Adrenal gland (tissue), 12 donors: ENCODE data around the gene DUSP16. TPM values are rescaled to one million over a fixed set of nuclear protein-coding genes. Genes with fewer than 3 reads are reported as not detected.
A peak's percentile ranks its signal among the peaks of the same experiment; 100 is the strongest.

Experiments
- DNase-seq, 7 donors: peaks; one replicate each; pipeline ENCODE4 v3.0.0-alpha.2; 2019 to 2020
- H3K27ac ChIP-seq, 5 donors: fragments of 200-600 bp; sonication (generic) in 4 of 5; 1 replicate in 3 of 5; 2 replicates in 2 of 5; pipeline versions ENCODE4 v1.5.1 to v1.8.0; 2016 to 2020; ENCODE audit warnings: mild to moderate bottlenecking in 1 of 5
- H3K27me3 ChIP-seq: fragments of 200-600 bp; 2 replicates; pipeline ENCODE4 v1.8.0; 2021
- H3K36me3 ChIP-seq, 2 donors: fragments of 200-600 bp; replicated peaks in 1 of 2; 1 replicate in 1 of 2; 2 replicates in 1 of 2; pipeline versions ENCODE4 v1.5.1 to v1.8.0; 2018 to 2022
- H3K4me1 ChIP-seq, 2 donors: fragments of 200-600 bp; replicated peaks in 1 of 2; 1 replicate in 1 of 2; 2 replicates in 1 of 2; pipeline versions ENCODE4 v1.5.1 to v1.8.0; 2018 to 2021
- H3K4me3 ChIP-seq, 4 donors: fragments of 200-600 bp; sonication (generic) in 3 of 4; one replicate each; pipeline ENCODE4 v1.5.1; 2016 to 2018
- H3K9me3 ChIP-seq, 3 donors: fragments of 200-600 bp; sonication (generic) in 1 of 3; replicated peaks in 1 of 3; 1 replicate in 2 of 3; 2 replicates in 1 of 3; pipeline versions ENCODE4 v1.5.1 to v1.8.0; 2016 to 2021
- POLR2A ChIP-seq, 2 donors: fragments of 450-650 bp; IDR thresholded peaks; one replicate each; pipeline ENCODE4 v1.6.1; 2017; ENCODE audit warnings: antibody characterized with exemption in 2 of 2, mild to moderate bottlenecking in 2 of 2, moderate library complexity in 1 of 2
- WGBS, 4 donors: extraction: QIAGEN DNeasy Blood & Tissue Kit in 2 of 4; methylation state at CpG; one replicate each; pipeline versions ENCODE4 v1.1.5 to v1.1.7; 2013 to 2017; 5-methylcytosine and 5-hydroxymethylcytosine counted together
- intact Hi-C, 2 donors: fragments of 100-400 bp; cut with DNase I; formaldehyde crosslinking; loops; one replicate each; pipeline versions ENCODE4 v1.14.1 to v1.15.0; 2022 to 2023
- polyA plus RNA-seq, 3 donors: library from polyadenylated mRNA; stranded (reverse); fragments of 200-250 nt in 2 of 3; fragments of 350-450 nt in 1 of 3; fragmentation: Illumina TruSeq in 1 of 3; extraction: RNeasy Lipid Tissue Mini Kit (QIAGEN cat#74804) in 1 of 3; gene quantifications; one replicate each; pipeline ENCODE4 v1.2.3, GENCODE V29; 2013 to 2014
- total RNA-seq, 9 donors: library from RNA; depleted of rRNA in 4 of 9; stranded (reverse); fragments of >200 nt in 4 of 9; fragments of 120-200 nt in 1 of 9; fragmentation: NEBNext Ultra II Directional in 1 of 9; extraction: Animal tissue kit (Norgen Biotek cat#: 25700) in 1 of 9; gene quantifications; one replicate each; pipeline versions ENCODE4 v1.1.0 to v1.2.4, GENCODE V29; 2013 to 2023
- TF ChIP-seq, protein P1 (sequence below), 6 experiments: fragments of 450-650 bp in 4 of 6; fragments of 200-600 bp in 2 of 6; sonication (generic) in 1 of 6; IDR thresholded peaks; 1 replicate in 5 of 6; 2 replicates in 1 of 6; pipeline versions ENCODE4 v1.5.1 to v1.8.0; 2016 to 2021; ENCODE audit warnings: antibody characterized with exemption in 6 of 6, mild to moderate bottlenecking in 2 of 6, moderate library complexity in 1 of 6
- donor health status: healthy with polysubstance abuse.
- donor health status: Bipolar disorder and iron deficiency.
- donor health status: DM: yes; HTN: yes; CAD: no.
- donor health status: DM: no; HTN: no; CAD: no.
- donor health status: DM: no; HTN: no; CAD: no.
- donor health status: DM: yes; HTN: yes; CAD: no.

Gene DUSP16
- total and polyA plus RNA-seq, 12 donors = 24.5 to 374 (median 109) TPM

DNA sequence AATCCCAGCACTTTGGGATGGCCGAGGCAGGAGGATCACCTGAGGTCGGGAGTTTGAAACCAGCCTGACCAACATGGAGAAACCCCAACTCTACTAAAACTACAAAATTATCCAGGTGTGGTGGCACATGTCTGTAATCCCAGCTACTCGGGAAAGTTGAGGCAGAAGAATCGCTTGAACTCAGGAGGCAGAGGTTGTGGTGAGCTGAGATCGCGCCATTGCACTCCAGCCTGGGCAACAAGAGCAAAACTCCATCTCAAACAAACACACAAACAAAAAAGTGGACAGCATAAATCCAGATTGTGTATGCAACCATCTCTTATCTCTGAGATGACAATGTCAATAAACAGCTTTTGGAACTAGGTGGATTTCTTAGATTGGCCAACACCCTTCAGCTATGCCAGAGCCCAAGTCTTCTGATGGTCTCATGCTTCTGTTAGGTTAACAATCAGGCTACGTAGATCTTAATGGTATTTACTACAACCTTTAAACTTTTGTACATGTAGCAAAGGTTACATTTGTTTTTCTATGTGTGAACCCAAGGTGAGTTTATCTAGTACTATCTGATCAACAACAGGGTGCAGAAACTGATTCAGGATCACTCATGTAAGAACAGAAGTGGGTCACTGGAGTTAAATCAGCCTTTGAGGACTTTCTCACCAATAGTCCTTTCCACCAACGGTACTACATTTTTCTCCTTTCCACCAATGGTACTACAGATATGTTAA is 73.7 kb downstream of the DUSP16 start:
- Histone ChIP-seq H3K4me3 (no peak overlapping the region), H3K9me3 (no peaks in the 10 kb centered on the region), H3K4me1 (peaks cover 16 to 17% of the 10 kb centered on the region in 2 donors), H3K27me3 (no peaks in the 10 kb centered on the region), H3K36me3 (peaks cover 0 to 13% of the 10 kb centered on the region in 2 donors), H3K27ac (peak overlapping the region in 2 of 5 donors; percentile 26 to 87)
- intact Hi-C loops = no loop called here
- DNase-seq = no peak
- no peak for TF ChIP-seq POLR2A (IDR thresholded peaks at IDR 0.05)
- TF ChIP-seq, protein P1, sequence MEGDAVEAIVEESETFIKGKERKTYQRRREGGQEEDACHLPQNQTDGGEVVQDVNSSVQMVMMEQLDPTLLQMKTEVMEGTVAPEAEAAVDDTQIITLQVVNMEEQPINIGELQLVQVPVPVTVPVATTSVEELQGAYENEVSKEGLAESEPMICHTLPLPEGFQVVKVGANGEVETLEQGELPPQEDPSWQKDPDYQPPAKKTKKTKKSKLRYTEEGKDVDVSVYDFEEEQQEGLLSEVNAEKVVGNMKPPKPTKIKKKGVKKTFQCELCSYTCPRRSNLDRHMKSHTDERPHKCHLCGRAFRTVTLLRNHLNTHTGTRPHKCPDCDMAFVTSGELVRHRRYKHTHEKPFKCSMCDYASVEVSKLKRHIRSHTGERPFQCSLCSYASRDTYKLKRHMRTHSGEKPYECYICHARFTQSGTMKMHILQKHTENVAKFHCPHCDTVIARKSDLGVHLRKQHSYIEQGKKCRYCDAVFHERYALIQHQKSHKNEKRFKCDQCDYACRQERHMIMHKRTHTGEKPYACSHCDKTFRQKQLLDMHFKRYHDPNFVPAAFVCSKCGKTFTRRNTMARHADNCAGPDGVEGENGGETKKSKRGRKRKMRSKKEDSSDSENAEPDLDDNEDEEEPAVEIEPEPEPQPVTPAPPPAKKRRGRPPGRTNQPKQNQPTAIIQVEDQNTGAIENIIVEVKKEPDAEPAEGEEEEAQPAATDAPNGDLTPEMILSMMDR (IDR thresholded peaks at IDR 0.05) = no peak
- 93 to 97% (median 95%) methylated on average over 8 of the region's 8 CpGs for WGBS, 4 donors

DNA sequence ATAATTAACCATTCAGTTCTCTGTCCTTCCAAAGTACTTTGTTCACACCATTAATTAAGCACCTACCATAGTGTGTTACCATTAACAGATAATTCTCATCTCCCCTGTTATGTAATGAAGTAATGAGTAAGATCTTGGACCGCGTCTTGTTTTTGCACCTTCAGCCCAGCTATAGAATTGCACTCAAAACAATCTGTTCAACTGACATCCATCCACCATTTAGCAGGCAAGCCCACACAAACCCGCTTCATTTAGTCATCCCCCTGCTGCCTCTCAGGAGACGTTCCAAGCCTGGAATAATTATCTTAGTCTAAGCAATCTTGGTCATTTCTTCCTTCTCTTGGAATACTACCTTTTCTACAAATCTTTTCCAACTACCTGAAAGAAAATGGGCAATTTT is 74.4 kb downstream of the DUSP16 start:
- no peaks in the 10 kb centered on the region for H3K9me3 ChIP-seq
- 93 to 96% (median 95%) methylated on average over 4 of the region's 4 CpGs for WGBS, 4 donors
- no peak for DNase-seq
- peaks cover 0 to 13% of the 10 kb centered on the region in 2 donors for H3K36me3 ChIP-seq
- no peak overlapping the region for H3K4me3 ChIP-seq
- H3K4me1 ChIP-seq = peaks cover 16 to 24% of the 10 kb centered on the region in 2 donors
- no peaks in the 10 kb centered on the region for H3K27me3 ChIP-seq
- peak overlapping the region in 2 of 5 donors; percentile 87 to 89 for H3K27ac ChIP-seq
- intact Hi-C loops = no loop called here
- TF ChIP-seq, protein P1 (IDR thresholded peaks at IDR 0.05) = no peak
- no peak for TF ChIP-seq POLR2A (IDR thresholded peaks at IDR 0.05)

DNA sequence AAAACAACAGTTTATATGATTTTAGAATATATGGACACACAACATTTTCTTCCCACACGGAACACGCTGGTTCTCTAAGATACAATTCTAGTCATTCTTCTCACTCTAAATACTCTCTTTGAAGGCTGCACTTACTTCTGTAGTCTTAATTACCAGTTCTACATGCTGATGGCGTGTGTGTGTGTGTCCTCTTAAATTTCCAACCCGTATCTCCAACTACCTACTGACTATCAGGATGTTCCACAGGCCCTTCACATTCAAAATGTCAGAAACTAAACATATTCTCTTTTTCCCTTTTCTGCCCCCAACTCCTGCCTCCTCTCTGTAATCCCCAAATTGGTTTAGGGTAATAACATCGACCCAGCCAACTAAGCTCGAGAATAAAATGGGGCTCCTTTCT is 75.2 kb downstream of the DUSP16 start:
- Histone ChIP-seq H3K4me3 (no peak overlapping the region), H3K27ac (peak overlapping the region in 4 of 5 donors; percentile 67 to 89 (median 79)), H3K4me1 (peaks cover 16 to 24% of the 10 kb centered on the region in 2 donors), H3K27me3 (no peaks in the 10 kb centered on the region), H3K36me3 (peaks cover 0 to 13% of the 10 kb centered on the region in 2 donors), H3K9me3 (no peaks in the 10 kb centered on the region)
- intact Hi-C loops = no loop called here
- no peak for TF ChIP-seq POLR2A (IDR thresholded peaks at IDR 0.05)
- TF ChIP-seq, protein P1 (IDR thresholded peaks at IDR 0.05) = no peak
- no peak for DNase-seq
- whole genome bisulfite sequencing, 4 donors = 95 to 96% (median 96%) methylated on average over 6 of the region's 6 CpGs

DNA sequence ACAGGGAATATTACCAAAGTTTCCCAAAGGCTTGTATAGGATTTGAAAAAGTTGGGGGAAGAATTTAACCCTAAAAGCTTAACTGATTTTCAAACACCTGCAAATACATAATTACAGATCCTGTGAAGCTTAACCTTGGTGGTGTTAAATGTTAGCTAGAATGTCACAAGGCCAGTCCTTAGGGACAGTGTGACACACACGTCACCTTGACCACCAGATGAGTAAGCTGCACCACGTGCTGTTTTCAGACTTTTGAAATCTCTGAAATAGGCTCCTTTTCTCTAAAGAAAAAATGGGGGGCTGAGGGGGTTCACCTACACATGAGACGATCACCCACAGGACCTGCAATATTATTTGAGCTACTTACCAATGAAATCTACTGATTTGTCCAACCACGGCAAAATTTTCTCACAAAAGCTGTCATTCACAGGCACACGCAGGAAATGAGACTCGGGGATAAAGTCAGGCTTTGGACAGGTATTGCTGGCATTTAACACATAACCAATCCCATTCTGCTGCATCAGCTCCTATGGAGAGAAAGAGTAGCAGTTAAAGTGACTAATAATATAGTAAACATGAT is 75.9 kb downstream of the DUSP16 start:
- DNase-seq = peak; percentile 58 to 82 (median 73)
- WGBS, 4 donors = 40 to 53% (median 51%) methylated on average over 6 of the region's 6 CpGs
- TF ChIP-seq, protein P1 (IDR thresholded peaks at IDR 0.05) = no peak
- no peak for TF ChIP-seq POLR2A (IDR thresholded peaks at IDR 0.05)
- peaks cover 16 to 24% of the 10 kb centered on the region in 2 donors for H3K4me1 ChIP-seq
- H3K27ac ChIP-seq = peak overlapping the region; percentile 46 to 89 (median 71)
- no peaks in the 10 kb centered on the region for H3K9me3 ChIP-seq
- no peaks in the 10 kb centered on the region for H3K27me3 ChIP-seq
- no peak overlapping the region for H3K4me3 ChIP-seq
- intact Hi-C loops = no loop called here
- H3K36me3 ChIP-seq = peaks cover 0 to 13% of the 10 kb centered on the region in 2 donors
